GM10847 (cell line): ENCODE data around the gene FICD.

ENCODE experiments used
- POLR2A ChIP-seq: IDR thresholded peaks from 2 replicates; pipeline ENCODE4 v1.6.1; 2011; ENCODE audit not compliant: insufficient read length; ENCODE audit errors: extremely low read depth

The FICD gene

GRCh38 chr12:108491256-108491655 is 23.8 kb upstream of the FICD start:
- no peak for TF ChIP-seq POLR2A

- no peak for TF ChIP-seq POLR2A
Measured at GRCh38 chr12:108495054-108495453, 20.0 kb upstream of the FICD start.

GRCh38 chr12:108495823-108496579 is 19.1 kb upstream of the FICD start:
- TF ChIP-seq POLR2A, result no peak

- no peak for TF ChIP-seq POLR2A
Measured at GRCh38 chr12:108498136-108498535, 16.9 kb upstream of the FICD start.

GRCh38 chr12:108502922-108503321 is 12.2 kb upstream of the FICD start:
- TF ChIP-seq POLR2A, result no peak

GRCh38 chr12:108505129-108505528 is 9.9 kb upstream of the FICD start:
- TF ChIP-seq POLR2A, result no peak

- no peak for TF ChIP-seq POLR2A
Measured at GRCh38 chr12:108507971-108508642, 7.0 kb upstream of the FICD start.

- no peak for TF ChIP-seq POLR2A
Measured at GRCh38 chr12:108509806-108510205, 5.3 kb upstream of the FICD start.

- no peak for TF ChIP-seq POLR2A
Measured at GRCh38 chr12:108510836-108511235, 4.2 kb upstream of the FICD start.

- TF ChIP-seq POLR2A, result no peak
Measured at GRCh38 chr12:108511633-108512540, 3.2 kb upstream of the FICD start.

GRCh38 chr12:108514468-108514972 is 557 bp upstream of the FICD start:
- no peak for TF ChIP-seq POLR2A

- no peak for TF ChIP-seq POLR2A
Measured at GRCh38 chr12:108515916-108516315, 839 bp downstream of the FICD start.

- TF ChIP-seq POLR2A, result no peak
Measured at GRCh38 chr12:108516511-108517275, 1.6 kb downstream of the FICD start.

GRCh38 chr12:108517288-108518100 is 2.4 kb downstream of the FICD start:
- TF ChIP-seq POLR2A, result no peak

- no peak for TF ChIP-seq POLR2A
Measured at GRCh38 chr12:108518101-108518715, 3.1 kb downstream of the FICD start.
